ENCODE results near the gene CFH.

CFH gene

GRCh38 chr1:196660852-196661251 is 9.0 kb downstream of the CFH start:
- DNase-seq (ENCODE audit: low spot score), result no peak
- H3K4me3 ChIP-seq, result peak overlapping the region; percentile 37
- H3K27ac ChIP-seq, result no peak overlapping the region
- TF ChIP-seq CTCF (IDR thresholded peaks at IDR 0.05), result peak; percentile 40

- no peak for DNase-seq (ENCODE audit: low spot score)
- H3K4me3 ChIP-seq, result peak overlapping the region; percentile 29
- peak; percentile 8 for TF ChIP-seq CTCF (IDR thresholded peaks at IDR 0.05)
- no peak overlapping the region for H3K27ac ChIP-seq
These were observed 9.5 kb downstream of the CFH start for GRCh38 chr1:196661345-196661744.

- Histone ChIP-seq H3K4me3 (no peak overlapping the region), H3K27ac (no peak overlapping the region)
- no peak for DNase-seq (ENCODE audit: low spot score)
- TF ChIP-seq CTCF (IDR thresholded peaks at IDR 0.05), result no peak
These were observed 15.3 kb downstream of the CFH start for GRCh38 chr1:196667131-196667530.

GRCh38 chr1:196669051-196669450 is 17.2 kb downstream of the CFH start:
- H3K4me3 ChIP-seq, result no peak overlapping the region
- DNase-seq (ENCODE audit: low spot score), result no peak
- no peak overlapping the region for H3K27ac ChIP-seq
- TF ChIP-seq CTCF (IDR thresholded peaks at IDR 0.05), result no peak

GRCh38 chr1:196669693-196670092 is 17.9 kb downstream of the CFH start:
- no peak for DNase-seq (ENCODE audit: low spot score)
- TF ChIP-seq CTCF (IDR thresholded peaks at IDR 0.05), result no peak
- Histone ChIP-seq H3K4me3 (no peak overlapping the region), H3K27ac (no peak overlapping the region)

GRCh38 chr1:196674908-196675307 is 23.1 kb downstream of the CFH start:
- DNase-seq (ENCODE audit: low spot score), result no peak
- no peak overlapping the region for H3K27ac ChIP-seq
- no peak for TF ChIP-seq CTCF (IDR thresholded peaks at IDR 0.05)
- no peak overlapping the region for H3K4me3 ChIP-seq

- H3K27ac ChIP-seq, result no peak overlapping the region
- TF ChIP-seq CTCF (IDR thresholded peaks at IDR 0.05), result no peak
- no peak for DNase-seq (ENCODE audit: low spot score)
- no peak overlapping the region for H3K4me3 ChIP-seq
These were observed 26.1 kb downstream of the CFH start for GRCh38 chr1:196677781-196678509.
